ENCODE results near the gene RCC1.
A peak's percentile ranks its signal among the peaks of the same experiment; 100 is the strongest.
"Not testable (repeated sequence)": the region's sequence is repeated elsewhere in the genome, so short reads cannot be mapped to it uniquely, and the experiment has no call there.

RCC1 gene

GRCh38 chr1:28548318-28548717, 42.5 kb downstream of the RCC1 start:
- Histone ChIP-seq H3K4me3 (ENCODE audit: low read depth, low read length) (no peak overlapping the region), H3K79me2 (ENCODE audit: control insufficient read depth, insufficient read depth, low read length, unreplicated experiment) (peaks cover 3% of the 10 kb centered on the region), H2AFZ (ENCODE audit: low read length, unreplicated experiment) (no peak overlapping the region), H3K27ac (ENCODE audit: low read depth, low read length) (no peak overlapping the region), H3K27me3 (ENCODE audit: insufficient read depth, low read length) (no peaks in the 10 kb centered on the region), H3K4me1 (ENCODE audit: control insufficient read depth, insufficient read depth, low read length, unreplicated experiment) (no peaks in the 10 kb centered on the region), H3K36me3 (ENCODE audit: insufficient read depth, low read length) (no peaks in the 10 kb centered on the region)

- H3K36me3 ChIP-seq (ENCODE audit: insufficient read depth, low read length) = no peaks in the 10 kb centered on the region
- H3K79me2 ChIP-seq (ENCODE audit: control insufficient read depth, insufficient read depth, low read length, unreplicated experiment) = peaks cover 14% of the 10 kb centered on the region
- H3K27ac ChIP-seq (ENCODE audit: low read depth, low read length) = no peak overlapping the region
- H3K4me1 ChIP-seq (ENCODE audit: control insufficient read depth, insufficient read depth, low read length, unreplicated experiment) = peaks cover 6% of the 10 kb centered on the region
- no peak overlapping the region for H2AFZ ChIP-seq (ENCODE audit: low read length, unreplicated experiment)
- H3K4me3 ChIP-seq (ENCODE audit: low read depth, low read length) = no peak overlapping the region
- no peaks in the 10 kb centered on the region for H3K27me3 ChIP-seq (ENCODE audit: insufficient read depth, low read length)
These were observed 45.5 kb downstream of the RCC1 start for GRCh38 chr1:28551381-28551780.

- H3K27me3 ChIP-seq (ENCODE audit: insufficient read depth, low read length) = no peaks in the 10 kb centered on the region
- peak within 1 kb of the TSS; percentile 53; the same call in 1 of the 2 replicates for H3K27ac ChIP-seq (ENCODE audit: low read depth, low read length)
- H3K79me2 ChIP-seq (ENCODE audit: control insufficient read depth, insufficient read depth, low read length, unreplicated experiment) = peaks cover 14% of the 10 kb centered on the region
- peak within 1 kb of the TSS; percentile 88 for H3K4me3 ChIP-seq (ENCODE audit: low read depth, low read length)
- peaks cover 6% of the 10 kb centered on the region for H3K4me1 ChIP-seq (ENCODE audit: control insufficient read depth, insufficient read depth, low read length, unreplicated experiment)
- H3K36me3 ChIP-seq (ENCODE audit: insufficient read depth, low read length) = no peaks in the 10 kb centered on the region
- H2AFZ ChIP-seq (ENCODE audit: low read length, unreplicated experiment) = peak within 1 kb of the TSS; percentile 77
These were observed 47.2 kb downstream of the RCC1 start, which contains the start of gene TRNAU1AP for GRCh38 chr1:28552758-28553663. Gene TRNAU1AP (plus strand): TSS chr1:28553085. CDS start chr1:28553111, 26 bp downstream.

- no peaks in the 10 kb centered on the region for H3K4me1 ChIP-seq (ENCODE audit: control insufficient read depth, insufficient read depth, low read length, unreplicated experiment)
- peaks cover 27% of the 10 kb centered on the region for H3K36me3 ChIP-seq (ENCODE audit: insufficient read depth, low read length)
- H3K79me2 ChIP-seq (ENCODE audit: control insufficient read depth, insufficient read depth, low read length, unreplicated experiment) = no peaks in the 10 kb centered on the region
- H3K4me3 ChIP-seq (ENCODE audit: low read depth, low read length) = no peak overlapping the region
- no peaks in the 10 kb centered on the region for H3K27me3 ChIP-seq (ENCODE audit: insufficient read depth, low read length)
- H3K27ac ChIP-seq (ENCODE audit: low read depth, low read length) = no peak overlapping the region
- H2AFZ ChIP-seq (ENCODE audit: low read length, unreplicated experiment) = no peak overlapping the region
These were observed 55.0 kb downstream of the RCC1 start for GRCh38 chr1:28560886-28561285.

- Histone ChIP-seq H3K27me3 (ENCODE audit: insufficient read depth, low read length) (no peaks in the 10 kb centered on the region), H2AFZ (ENCODE audit: low read length, unreplicated experiment) (no peak overlapping the region), H3K4me1 (ENCODE audit: control insufficient read depth, insufficient read depth, low read length, unreplicated experiment) (no peaks in the 10 kb centered on the region), H3K27ac (ENCODE audit: low read depth, low read length) (no peak overlapping the region), H3K4me3 (ENCODE audit: low read depth, low read length) (no peak overlapping the region), H3K36me3 (ENCODE audit: insufficient read depth, low read length) (peaks cover 31% of the 10 kb centered on the region), H3K79me2 (ENCODE audit: control insufficient read depth, insufficient read depth, low read length, unreplicated experiment) (no peaks in the 10 kb centered on the region)
These were observed 58.5 kb downstream of the RCC1 start for GRCh38 chr1:28564310-28564709.

- Histone ChIP-seq H3K36me3 (ENCODE audit: insufficient read depth, low read length) (peaks cover 27% of the 10 kb centered on the region), H3K27me3 (ENCODE audit: insufficient read depth, low read length) (no peaks in the 10 kb centered on the region), H3K4me1 (ENCODE audit: control insufficient read depth, insufficient read depth, low read length, unreplicated experiment) (no peaks in the 10 kb centered on the region), H3K79me2 (ENCODE audit: control insufficient read depth, insufficient read depth, low read length, unreplicated experiment) (no peaks in the 10 kb centered on the region), H2AFZ (ENCODE audit: low read length, unreplicated experiment) (no peak overlapping the region), H3K4me3 (ENCODE audit: low read depth, low read length) (no peak overlapping the region), H3K27ac (ENCODE audit: low read depth, low read length) (no peak overlapping the region)
These were observed 59.2 kb downstream of the RCC1 start for GRCh38 chr1:28565040-28565439.

- no peaks in the 10 kb centered on the region for H3K79me2 ChIP-seq (ENCODE audit: control insufficient read depth, insufficient read depth, low read length, unreplicated experiment)
- no peak overlapping the region for H3K4me3 ChIP-seq (ENCODE audit: low read depth, low read length)
- no peaks in the 10 kb centered on the region for H3K27me3 ChIP-seq (ENCODE audit: insufficient read depth, low read length)
- peaks cover 24% of the 10 kb centered on the region for H3K36me3 ChIP-seq (ENCODE audit: insufficient read depth, low read length)
- no peak overlapping the region for H2AFZ ChIP-seq (ENCODE audit: low read length, unreplicated experiment)
- no peaks in the 10 kb centered on the region for H3K4me1 ChIP-seq (ENCODE audit: control insufficient read depth, insufficient read depth, low read length, unreplicated experiment)
- H3K27ac ChIP-seq (ENCODE audit: low read depth, low read length) = no peak overlapping the region
These were observed 59.9 kb downstream of the RCC1 start for GRCh38 chr1:28565726-28566125.

- no peaks in the 10 kb centered on the region for H3K79me2 ChIP-seq (ENCODE audit: control insufficient read depth, insufficient read depth, low read length, unreplicated experiment)
- H2AFZ ChIP-seq (ENCODE audit: low read length, unreplicated experiment) = no peak overlapping the region
- no peaks in the 10 kb centered on the region for H3K27me3 ChIP-seq (ENCODE audit: insufficient read depth, low read length)
- no peak overlapping the region for H3K27ac ChIP-seq (ENCODE audit: low read depth, low read length)
- peaks cover 22% of the 10 kb centered on the region for H3K36me3 ChIP-seq (ENCODE audit: insufficient read depth, low read length)
- no peaks in the 10 kb centered on the region for H3K4me1 ChIP-seq (ENCODE audit: control insufficient read depth, insufficient read depth, low read length, unreplicated experiment)
- no peak overlapping the region for H3K4me3 ChIP-seq (ENCODE audit: low read depth, low read length)
These were observed 61.1 kb downstream of the RCC1 start for GRCh38 chr1:28566931-28567330.

GRCh38 chr1:28571911-28572310, 66.1 kb downstream of the RCC1 start:
- Histone ChIP-seq H2AFZ (ENCODE audit: low read length, unreplicated experiment) (no peak overlapping the region), H3K79me2 (ENCODE audit: control insufficient read depth, insufficient read depth, low read length, unreplicated experiment) (no peaks in the 10 kb centered on the region), H3K36me3 (ENCODE audit: insufficient read depth, low read length) (peaks cover 29% of the 10 kb centered on the region), H3K4me3 (ENCODE audit: low read depth, low read length) (no peak overlapping the region), H3K4me1 (ENCODE audit: control insufficient read depth, insufficient read depth, low read length, unreplicated experiment) (no peaks in the 10 kb centered on the region), H3K27ac (ENCODE audit: low read depth, low read length) (no peak overlapping the region; the same call in 1 of the 2 replicates), H3K27me3 (ENCODE audit: insufficient read depth, low read length) (no peaks in the 10 kb centered on the region)

GRCh38 chr1:28572891-28573290, 67.0 kb downstream of the RCC1 start:
- H3K27ac ChIP-seq (ENCODE audit: low read depth, low read length) = peak overlapping the region; percentile 65
- H3K27me3 ChIP-seq (ENCODE audit: insufficient read depth, low read length); H3K4me3 ChIP-seq (ENCODE audit: low read depth, low read length); H3K79me2 ChIP-seq (ENCODE audit: control insufficient read depth, insufficient read depth, low read length, unreplicated experiment); H2AFZ ChIP-seq (ENCODE audit: low read length, unreplicated experiment); H3K4me1 ChIP-seq (ENCODE audit: control insufficient read depth, insufficient read depth, low read length, unreplicated experiment): not testable (repeated sequence)
- H3K36me3 ChIP-seq (ENCODE audit: insufficient read depth, low read length) = peaks cover 30% of the 10 kb centered on the region

- Histone ChIP-seq H3K27me3 (ENCODE audit: insufficient read depth, low read length) (no peaks in the 10 kb centered on the region), H3K4me3 (ENCODE audit: low read depth, low read length) (no peak overlapping the region)
These were observed 67.7 kb downstream of the RCC1 start for GRCh38 chr1:28573564-28573963.

More at GRCh38 chr1:28573564-28573963, 67.7 kb downstream of the RCC1 start:
- peaks cover 34% of the 10 kb centered on the region for H3K36me3 ChIP-seq (ENCODE audit: insufficient read depth, low read length)
- no peaks in the 10 kb centered on the region for H3K4me1 ChIP-seq (ENCODE audit: control insufficient read depth, insufficient read depth, low read length, unreplicated experiment)
- H3K79me2 ChIP-seq (ENCODE audit: control insufficient read depth, insufficient read depth, low read length, unreplicated experiment) = peaks cover 1% of the 10 kb centered on the region
- H3K27ac ChIP-seq (ENCODE audit: low read depth, low read length) = 0 out of 2 replicates have a peak overlapping the region, but pooled peaks have one; percentile 35
- H2AFZ ChIP-seq (ENCODE audit: low read length, unreplicated experiment) = no peak overlapping the region

All from ACC112 (cell line).